AG09319 (cell line): ENCODE data around the gene UBE2S.

ENCODE experiments used
- DNase-seq: peaks from one replicate; pipeline ENCODE4 v3.0.0-alpha.2; 2010; ENCODE audit warnings: low read depth; ENCODE audit errors: extremely low read depth
- TF ChIP-seq, protein P1 (sequence below): IDR thresholded peaks from 2 replicates; pipeline ENCODE4 v1.5.1; 2011; ENCODE audit warnings: low read depth, mild to moderate bottlenecking, inconsistent platforms, low read length, moderate library complexity

Gene UBE2S

DNA sequence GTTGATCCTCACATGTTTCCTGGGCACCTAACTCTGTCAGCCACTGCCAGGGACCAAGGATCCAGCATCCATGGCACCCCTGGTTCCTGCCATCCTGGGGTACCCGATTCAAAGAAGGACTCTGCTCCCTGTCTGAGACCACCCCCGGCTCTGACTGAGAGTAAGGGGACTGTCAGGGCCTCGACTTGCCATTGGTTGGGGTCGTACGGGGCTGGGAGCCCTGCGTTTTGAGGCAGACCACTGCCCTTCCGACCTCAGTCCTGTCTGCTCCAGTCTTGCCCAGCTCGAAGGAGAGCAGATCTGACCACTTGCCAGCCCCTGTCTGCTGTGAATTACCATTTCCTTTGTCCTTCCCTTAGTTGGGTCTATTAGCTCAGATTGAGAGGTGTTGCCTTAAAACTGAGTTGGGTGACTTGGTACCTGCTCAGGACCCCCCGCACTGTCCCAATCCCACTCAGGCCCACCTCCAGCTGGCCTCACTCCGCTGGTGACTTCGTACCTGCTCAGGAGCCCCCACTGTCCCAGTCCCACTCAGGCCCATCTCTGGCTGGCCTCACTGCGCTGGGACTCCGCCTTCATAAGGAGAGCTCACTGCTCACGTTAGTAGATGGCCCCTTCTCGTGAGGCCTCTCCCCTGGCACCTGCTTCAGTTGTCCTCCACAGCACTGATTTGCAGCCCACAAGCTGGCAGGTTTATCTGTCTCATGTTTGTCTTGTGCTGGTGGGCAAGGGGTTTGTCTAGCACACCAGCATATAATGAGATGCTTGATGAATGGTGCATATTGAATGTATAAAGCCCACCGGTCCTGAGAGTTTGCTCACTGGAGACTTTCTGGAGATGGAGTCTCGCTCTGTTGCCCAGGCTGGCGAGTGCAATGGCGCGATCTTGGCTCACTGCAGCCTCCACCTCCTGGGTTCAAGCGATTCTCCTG is 17.9 kb downstream of the UBE2S start:
- DNase-seq, result no peak

DNA sequence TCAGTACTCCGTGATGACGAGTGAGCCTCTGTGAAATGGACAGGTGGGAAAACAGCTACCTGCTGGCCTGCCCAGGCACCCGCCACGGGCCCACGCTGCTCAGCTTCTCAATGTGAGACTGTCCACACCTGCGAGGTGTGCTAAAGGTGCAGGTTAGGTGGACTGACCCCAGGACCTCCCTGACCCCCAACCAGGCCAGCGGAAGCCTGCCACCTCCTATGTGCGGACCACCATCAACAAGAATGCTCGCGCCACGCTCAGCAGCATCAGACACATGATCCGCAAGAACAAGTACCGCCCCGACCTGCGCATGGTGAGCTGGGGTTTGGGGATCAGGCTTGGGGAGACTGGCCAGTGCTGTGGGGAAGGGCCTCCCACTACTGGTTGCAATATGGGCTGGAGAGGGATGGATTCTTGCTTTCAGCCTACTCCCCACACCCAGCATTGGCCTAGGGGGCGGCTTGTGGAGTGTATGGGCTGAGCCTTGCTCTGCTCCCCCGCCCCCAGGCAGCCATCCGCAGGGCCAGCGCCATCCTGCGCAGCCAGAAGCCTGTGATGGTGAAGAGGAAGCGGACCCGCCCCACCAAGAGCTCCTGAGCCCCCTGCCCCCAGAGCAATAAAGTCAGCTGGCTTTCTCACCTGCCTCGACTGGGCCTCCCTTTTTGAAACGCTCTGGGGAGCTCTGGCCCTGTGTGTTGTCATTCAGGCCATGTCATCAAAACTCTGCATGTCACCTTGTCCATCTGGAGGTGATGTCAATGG is 19.7 kb downstream of the UBE2S start:
- TF ChIP-seq, protein P1, sequence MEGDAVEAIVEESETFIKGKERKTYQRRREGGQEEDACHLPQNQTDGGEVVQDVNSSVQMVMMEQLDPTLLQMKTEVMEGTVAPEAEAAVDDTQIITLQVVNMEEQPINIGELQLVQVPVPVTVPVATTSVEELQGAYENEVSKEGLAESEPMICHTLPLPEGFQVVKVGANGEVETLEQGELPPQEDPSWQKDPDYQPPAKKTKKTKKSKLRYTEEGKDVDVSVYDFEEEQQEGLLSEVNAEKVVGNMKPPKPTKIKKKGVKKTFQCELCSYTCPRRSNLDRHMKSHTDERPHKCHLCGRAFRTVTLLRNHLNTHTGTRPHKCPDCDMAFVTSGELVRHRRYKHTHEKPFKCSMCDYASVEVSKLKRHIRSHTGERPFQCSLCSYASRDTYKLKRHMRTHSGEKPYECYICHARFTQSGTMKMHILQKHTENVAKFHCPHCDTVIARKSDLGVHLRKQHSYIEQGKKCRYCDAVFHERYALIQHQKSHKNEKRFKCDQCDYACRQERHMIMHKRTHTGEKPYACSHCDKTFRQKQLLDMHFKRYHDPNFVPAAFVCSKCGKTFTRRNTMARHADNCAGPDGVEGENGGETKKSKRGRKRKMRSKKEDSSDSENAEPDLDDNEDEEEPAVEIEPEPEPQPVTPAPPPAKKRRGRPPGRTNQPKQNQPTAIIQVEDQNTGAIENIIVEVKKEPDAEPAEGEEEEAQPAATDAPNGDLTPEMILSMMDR, result no peak
- no peak for DNase-seq

More for the DNA sequence above, 17.9 kb downstream of the UBE2S start:
- TF ChIP-seq, protein P1, result no peak

DNA sequence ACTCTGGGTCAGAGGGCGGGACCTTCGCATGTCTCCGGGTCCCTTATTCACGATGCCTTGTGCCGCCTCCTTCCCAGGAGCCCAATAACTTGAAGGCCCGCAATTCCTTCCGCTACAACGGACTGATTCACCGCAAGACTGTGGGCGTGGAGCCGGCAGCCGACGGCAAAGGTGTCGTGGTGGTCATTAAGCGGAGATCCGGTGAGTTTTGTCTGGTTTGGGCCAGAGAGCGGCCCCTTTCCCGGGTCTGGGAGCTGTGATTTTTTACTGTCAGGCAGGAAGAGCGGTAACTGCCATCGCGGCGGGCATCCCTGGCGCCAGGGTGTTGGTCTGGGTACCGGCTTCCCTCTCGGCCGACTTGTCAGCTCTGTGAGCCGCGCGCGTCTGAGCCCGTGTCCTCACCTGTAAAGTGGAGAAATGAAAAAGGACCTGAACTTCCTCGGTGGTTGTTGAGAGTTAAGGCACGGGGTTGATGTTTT is 21.1 kb downstream of the UBE2S start:
- no peak for DNase-seq
- TF ChIP-seq, protein P1, result no peak

DNA sequence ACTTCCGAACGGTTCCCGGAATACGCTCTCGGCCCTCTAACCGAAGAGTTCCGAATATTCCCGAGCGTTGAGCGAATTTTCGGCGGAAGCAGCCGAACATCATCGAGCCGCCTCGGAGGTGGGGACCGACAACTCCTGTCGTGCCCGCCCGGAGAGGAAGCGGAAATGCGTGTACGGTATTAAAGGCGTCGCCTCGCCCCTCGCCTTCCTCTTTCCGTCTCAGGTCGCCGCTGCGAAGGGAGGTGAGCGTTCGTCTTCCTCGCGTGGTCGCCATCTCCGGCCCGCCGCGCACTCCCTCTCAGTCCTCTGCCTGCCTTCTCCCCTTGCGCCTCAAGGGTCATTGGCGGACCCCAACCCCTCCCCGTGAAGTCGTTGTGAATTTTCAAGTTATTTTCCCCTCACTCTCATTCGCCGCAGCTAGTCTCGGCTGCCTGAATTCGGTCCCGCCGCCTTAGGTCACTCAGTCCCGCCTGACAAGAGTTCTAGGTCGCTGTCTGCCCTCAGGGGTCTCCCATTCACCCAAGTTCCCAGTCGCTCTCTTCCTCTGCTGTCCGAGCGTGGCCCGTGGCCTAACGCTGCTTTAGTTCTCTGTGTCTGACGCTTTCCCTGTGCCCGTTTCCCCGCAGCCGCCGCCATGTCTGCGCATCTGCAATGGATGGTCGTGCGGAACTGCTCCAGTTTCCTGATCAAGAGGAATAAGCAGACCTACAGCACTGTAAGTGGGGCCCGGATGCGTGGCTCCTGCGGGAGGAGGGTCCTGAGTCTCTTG is 21.7 kb downstream of the UBE2S start, which contains the start of gene RPL28:
RPL28 (plus strand) TSS at position 209 of the 769 bp plus-strand sequence; CDS start at position 635, 426 bp downstream.
- peak; percentile 95 for DNase-seq
- TF ChIP-seq, protein P1, result no peak

DNA sequence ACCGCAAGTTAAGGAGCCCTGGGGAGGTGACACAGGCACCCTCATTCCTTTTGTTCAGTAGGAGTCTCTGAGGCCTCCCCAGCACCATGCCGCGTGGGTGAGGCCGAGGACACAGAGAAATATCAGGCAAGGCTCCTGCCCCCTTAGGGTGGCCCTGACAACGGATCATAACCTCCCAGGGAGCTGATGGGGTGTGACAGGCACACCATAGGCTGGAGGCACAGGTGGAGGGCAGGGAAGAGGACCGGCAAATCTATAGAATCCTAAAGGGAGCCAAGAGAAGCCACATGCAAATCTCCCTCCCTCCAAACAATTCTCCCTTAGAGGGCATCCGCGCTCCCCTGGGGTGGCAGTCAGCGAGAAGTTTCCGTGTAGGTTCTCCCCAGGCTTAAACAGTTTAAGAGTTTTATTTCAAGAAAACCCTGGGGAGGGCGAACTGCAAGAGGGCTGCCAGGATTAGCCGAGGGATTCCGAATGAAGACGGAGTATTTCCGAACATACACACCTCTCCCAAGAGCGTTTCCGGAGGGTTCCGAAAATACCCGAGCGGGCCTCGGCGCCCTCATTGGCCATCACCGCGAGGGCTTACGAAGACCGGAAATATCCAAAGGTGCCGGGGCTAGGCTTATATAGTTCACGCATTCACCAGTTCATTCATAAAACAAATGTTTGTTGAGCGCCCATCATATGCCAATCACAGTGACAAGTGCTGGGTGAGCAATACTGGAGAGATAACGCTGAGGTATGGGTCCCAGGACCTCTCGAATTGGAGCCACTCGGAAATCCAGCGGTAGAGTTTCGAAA is 22.5 kb downstream of the UBE2S start:
- TF ChIP-seq, protein P1, result no peak
- DNase-seq, result peak; percentile 82

DNA sequence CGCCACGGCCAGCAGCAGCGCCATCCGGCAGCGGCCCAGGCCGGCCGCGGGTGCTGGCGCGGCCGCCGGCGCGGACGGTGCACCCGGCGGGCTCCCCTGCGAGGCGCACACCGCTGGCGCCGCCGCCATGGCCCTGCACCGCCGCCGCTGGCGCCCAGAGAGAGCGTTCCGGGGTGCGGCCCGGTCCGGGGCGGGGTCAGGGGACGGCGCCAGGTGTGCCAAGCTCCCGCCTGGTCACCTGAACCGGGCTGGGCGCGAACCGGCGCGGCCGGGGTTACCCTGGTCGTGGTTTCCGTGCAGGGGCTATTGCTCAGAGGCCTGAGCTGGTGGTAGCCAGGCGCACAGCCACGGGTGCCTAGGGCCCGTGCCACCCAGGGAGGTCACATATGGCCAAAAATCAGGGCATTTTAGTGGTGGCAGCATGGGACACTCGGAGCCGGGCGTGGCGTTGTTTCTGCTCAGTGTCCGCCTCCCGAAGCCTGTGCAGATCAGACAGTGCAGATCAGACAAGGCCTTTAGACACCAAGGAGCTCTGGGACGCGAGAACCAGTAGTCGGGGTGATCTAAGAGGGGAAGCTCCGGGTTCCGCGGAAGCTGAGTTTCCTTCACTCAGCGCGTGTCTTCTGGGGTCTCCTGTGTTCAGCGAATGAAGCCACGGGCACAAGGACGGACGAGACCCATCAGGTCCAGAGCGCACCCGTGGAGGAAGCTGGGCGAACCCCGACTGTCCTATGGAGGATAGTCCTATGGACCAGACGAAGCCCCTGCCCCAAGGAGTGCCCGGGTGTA is 23.3 kb downstream of the UBE2S start, which contains the start of gene TMEM238:
TMEM238 (minus strand) TSS at position 162 of the 789 bp plus-strand sequence; CDS start at position 129, 33 bp downstream.
- no peak for DNase-seq
- TF ChIP-seq, protein P1, result no peak
